Amniotic stem cell (primary cell): ENCODE measurements around the gene AJAP1.

Experiments
- DNase-seq: peaks from one replicate; lab custom pipeline; 2025; lab: John Stamatoyannopoulos, UW

AJAP1 gene

GRCh38 chr1:4630561-4630960 lies 23.8 kb upstream of the AJAP1 start:
- DNase-seq, result no peak

- DNase-seq, result no peak
Observed at GRCh38 chr1:4631321-4631720, 23.1 kb upstream of the AJAP1 start.

GRCh38 chr1:4633346-4633745 lies 21.1 kb upstream of the AJAP1 start:
- no peak for DNase-seq

- DNase-seq, result no peak
Observed at GRCh38 chr1:4634156-4634792, 20.1 kb upstream of the AJAP1 start.

- no peak for DNase-seq
Observed at GRCh38 chr1:4634793-4635406, 19.5 kb upstream of the AJAP1 start.

- no peak for DNase-seq
Observed at GRCh38 chr1:4636186-4636585, 18.2 kb upstream of the AJAP1 start.

- DNase-seq, result no peak
Observed at GRCh38 chr1:4636644-4637380, 17.6 kb upstream of the AJAP1 start.

- DNase-seq, result no peak
Observed at GRCh38 chr1:4637616-4638344, 16.6 kb upstream of the AJAP1 start.

GRCh38 chr1:4638345-4638729 lies 16.1 kb upstream of the AJAP1 start:
- DNase-seq, result no peak

GRCh38 chr1:4640931-4641330 lies 13.5 kb upstream of the AJAP1 start:
- DNase-seq, result no peak

- no peak for DNase-seq
Observed at GRCh38 chr1:4647391-4647790, 7.0 kb upstream of the AJAP1 start.

- DNase-seq, result no peak
Observed at GRCh38 chr1:4648657-4649056, 5.8 kb upstream of the AJAP1 start.

- DNase-seq, result no peak
Observed at GRCh38 chr1:4650481-4650880, 3.9 kb upstream of the AJAP1 start.

- DNase-seq, result no peak
Observed at GRCh38 chr1:4650981-4651380, 3.4 kb upstream of the AJAP1 start.

- no peak for DNase-seq
Observed at GRCh38 chr1:4652631-4653327, 1.6 kb upstream of the AJAP1 start.

GRCh38 chr1:4653328-4653660 lies 1.1 kb upstream of the AJAP1 start:
- no peak for DNase-seq

GRCh38 chr1:4654764-4655673 lies 610 bp downstream of the AJAP1 start:
- DNase-seq, result no peak

- no peak for DNase-seq
Observed at GRCh38 chr1:4655674-4656532, 1.5 kb downstream of the AJAP1 start.

- no peak for DNase-seq
Observed at GRCh38 chr1:4656533-4657140, 2.2 kb downstream of the AJAP1 start.
